Heart right ventricle (tissue), 16 donors: ENCODE measurements around the gene HDGFL1. TPM values are rescaled to one million over a fixed set of nuclear protein-coding genes. Genes with fewer than 3 reads are reported as not detected.

ENCODE experiments used
- ATAC-seq, 8 donors: fragments of 200-7000 bp; cut with Tn5 transposase; one replicate each; pipeline ENCODE4 v1.9.1; 2020; ENCODE audit warnings: mild to moderate bottlenecking in 8 of 8, moderate library complexity in 8 of 8, moderate number of reproducible peaks in 1 of 8
- DNase-seq, 2 donors: peaks; one replicate each; pipeline ENCODE4 v3.0.0-alpha.2; 2020
- H3K27ac ChIP-seq, 10 donors: fragments of 200-600 bp; sonication (generic) in 2 of 10; one replicate each; pipeline versions ENCODE4 v1.5.0 to v1.8.0; 2020 to 2022; ENCODE audit warnings: mild to moderate bottlenecking in 3 of 10
- H3K27me3 ChIP-seq, 7 donors: fragments of 200-600 bp; one replicate each; pipeline ENCODE4 v1.8.0; 2021 to 2022; ENCODE audit warnings: mild to moderate bottlenecking in 2 of 7
- H3K36me3 ChIP-seq, 9 donors: fragments of 200-600 bp; sonication (generic) in 1 of 9; one replicate each; pipeline versions ENCODE4 v1.5.0 to v1.8.0; 2020 to 2022; ENCODE audit warnings: mild to moderate bottlenecking in 2 of 9
- H3K4me1 ChIP-seq, 9 donors: fragments of 200-600 bp; sonication (generic) in 1 of 9; one replicate each; pipeline versions ENCODE4 v1.5.0 to v1.8.0; 2020 to 2022; ENCODE audit warnings: mild to moderate bottlenecking in 4 of 9
- H3K4me3 ChIP-seq, 10 donors: fragments of 200-600 bp; sonication (generic) in 2 of 10; one replicate each; pipeline versions ENCODE4 v1.5.0 to v1.8.0; 2020 to 2022; ENCODE audit warnings: mild to moderate bottlenecking in 7 of 10, moderate library complexity in 2 of 10
- H3K9me3 ChIP-seq, 11 donors: fragments of 200-600 bp in 10 of 11; sonication (generic) in 2 of 11; one replicate each; pipeline versions ENCODE4 v1.5.0 to v1.8.0; 2013 to 2022; ENCODE audit warnings: mild to moderate bottlenecking in 2 of 11, control low read depth in 1 of 11, moderate library complexity in 1 of 11
- CTCF ChIP-seq, 9 donors: fragments of 200-600 bp; sonication (generic) in 2 of 9; IDR thresholded peaks; one replicate each; pipeline versions ENCODE4 v1.5.0 to v1.8.0; 2021 to 2022; ENCODE audit warnings: antibody characterized with exemption in 9 of 9, mild to moderate bottlenecking in 5 of 9, moderate library complexity in 1 of 9
- WGBS, 2 donors: extraction: QIAGEN DNeasy Blood & Tissue Kit; methylation state at CpG; one replicate each; pipeline ENCODE4 v1.1.7; 2013; ENCODE audit warnings: inconsistent platforms in 1 of 2; 5-methylcytosine and 5-hydroxymethylcytosine counted together
- intact Hi-C, 10 donors: fragments of 100-400 bp; cut with DNase I; formaldehyde crosslinking; loops; one replicate each; pipeline versions ENCODE4 v1.11.1 to v1.14.2; 2022
- polyA plus RNA-seq, 2 donors: library from polyadenylated mRNA; stranded (reverse); fragments of 200-250 nt; gene quantifications; one replicate each; pipeline ENCODE4 v1.2.3, GENCODE V29; 2013
- total RNA-seq, 10 donors: library from RNA; stranded (reverse); fragmentation: NEBNext Ultra II Directional in 3 of 10; extraction: Animal tissue kit (Norgen Biotek cat#: 25700) in 3 of 10; gene quantifications; one replicate each; pipeline versions ENCODE4 v1.2.1 to v1.2.4, GENCODE V29; 2021 to 2023
- donor health status: Arrhythmogenic right ventricular cardiomyopathy.
- donor health status: ischemic (EF 13 %, LVEDD 7.1; RV severe dilation, severe dysfunction).
- donor health status: healthy with polysubstance abuse.
- donor health status: DM: no; HTN: yes; CAD: no.
- donor health status: DM: no; HTN: no; CAD: no.
- donor health status: ischemic (EF 25% LVEDD 6.9; RV normal size, moderate dysfunction).
- donor health status: ischemic (EF 25% LVEDD 5.7; RV mildly dilated, moderate dysfunction).
- donor health status: healthy.
- donor health status: DM: yes; HTN: yes; CAD: no.
- donor health status: Ischemic cardiomyopathy.
- donor health status: ischemic (EF 35%, LVEDD 5.7; RV mildly dilated, moderate dysfunction).
- donor health status: nonischemic (EF 11% LVEDD 7.7; RV severe dilation, severe dysfunction).
- donor health status: DM: yes; HTN: yes; CAD: no.
- donor health status: PGD.
- donor health status: ischemic (EF 29% LVEDD 5.4; RV normal size, mild dysfunction).
- donor health status: nonischemic (EF 23%, LVEDD 6.1; RV moderate dilation, normal function).

Gene HDGFL1
- total and polyA plus RNA-seq, 12 donors = not detected

DNA sequence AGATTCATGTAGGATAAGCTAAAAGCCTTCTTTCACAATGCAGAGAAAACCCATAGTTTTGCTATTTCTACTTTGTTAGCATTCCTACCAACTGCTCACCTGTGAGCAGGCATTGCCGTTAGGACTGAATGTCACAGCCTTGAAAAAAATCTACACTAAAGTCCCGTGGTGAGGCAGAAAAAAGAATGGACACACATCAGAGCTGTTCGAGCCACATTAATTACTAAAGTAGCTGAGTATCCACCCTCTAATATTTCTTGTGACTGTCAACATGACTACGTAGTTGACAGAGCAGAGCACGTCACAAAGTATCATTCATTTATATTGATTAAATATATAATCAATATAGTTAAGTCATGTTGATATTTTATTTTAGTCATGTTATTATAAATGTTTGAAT, 10.1 kb downstream of the HDGFL1 start:
- Histone ChIP-seq H3K4me3 (no peak overlapping the region), H3K27me3 (no peaks in the 10 kb centered on the region), H3K36me3 (no peaks in the 10 kb centered on the region), H3K9me3 (no peaks in the 10 kb centered on the region), H3K4me1 (peaks cover 0 to 8% (median 0%) of the 10 kb centered on the region in 9 donors), H3K27ac (no peak overlapping the region)
- 93 to 98% methylated on average over 5 of the region's 5 CpGs for WGBS, 2 donors
- intact Hi-C loops = no loop called here
- DNase-seq (no peak), ATAC-seq (no peak)
- no peak for TF ChIP-seq CTCF (IDR thresholded peaks at IDR 0.05)

DNA sequence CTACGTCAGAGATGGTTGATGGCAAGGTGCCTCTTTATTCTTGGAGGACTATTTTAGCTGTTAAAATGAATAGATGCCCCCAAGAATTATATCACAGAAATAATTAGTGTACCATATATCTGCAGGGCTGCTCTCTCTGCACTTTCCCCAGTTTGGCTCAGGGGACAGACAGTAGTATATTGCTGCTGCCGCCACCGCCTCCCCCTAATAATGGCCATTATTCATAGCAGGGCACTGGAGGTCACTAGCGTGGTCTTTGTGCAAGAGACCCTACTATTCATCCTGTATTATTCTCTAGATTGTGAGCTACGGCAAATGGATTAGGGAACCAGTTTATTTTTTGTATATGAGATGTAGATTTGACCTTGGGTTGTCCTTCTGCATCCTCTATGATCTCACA, 11.0 kb downstream of the HDGFL1 start:
- no peak overlapping the region for H3K4me3 ChIP-seq
- H3K36me3 ChIP-seq = no peaks in the 10 kb centered on the region
- 93 to 99% methylated on average over 5 of the region's 5 CpGs for WGBS, 2 donors
- H3K4me1 ChIP-seq = peaks cover 0 to 8% (median 0%) of the 10 kb centered on the region in 9 donors
- DNase-seq (no peak), ATAC-seq (no peak)
- no peaks in the 10 kb centered on the region for H3K9me3 ChIP-seq
- TF ChIP-seq CTCF (IDR thresholded peaks at IDR 0.05) = no peak
- intact Hi-C loops = no loop called here
- no peaks in the 10 kb centered on the region for H3K27me3 ChIP-seq
- no peak overlapping the region for H3K27ac ChIP-seq

DNA sequence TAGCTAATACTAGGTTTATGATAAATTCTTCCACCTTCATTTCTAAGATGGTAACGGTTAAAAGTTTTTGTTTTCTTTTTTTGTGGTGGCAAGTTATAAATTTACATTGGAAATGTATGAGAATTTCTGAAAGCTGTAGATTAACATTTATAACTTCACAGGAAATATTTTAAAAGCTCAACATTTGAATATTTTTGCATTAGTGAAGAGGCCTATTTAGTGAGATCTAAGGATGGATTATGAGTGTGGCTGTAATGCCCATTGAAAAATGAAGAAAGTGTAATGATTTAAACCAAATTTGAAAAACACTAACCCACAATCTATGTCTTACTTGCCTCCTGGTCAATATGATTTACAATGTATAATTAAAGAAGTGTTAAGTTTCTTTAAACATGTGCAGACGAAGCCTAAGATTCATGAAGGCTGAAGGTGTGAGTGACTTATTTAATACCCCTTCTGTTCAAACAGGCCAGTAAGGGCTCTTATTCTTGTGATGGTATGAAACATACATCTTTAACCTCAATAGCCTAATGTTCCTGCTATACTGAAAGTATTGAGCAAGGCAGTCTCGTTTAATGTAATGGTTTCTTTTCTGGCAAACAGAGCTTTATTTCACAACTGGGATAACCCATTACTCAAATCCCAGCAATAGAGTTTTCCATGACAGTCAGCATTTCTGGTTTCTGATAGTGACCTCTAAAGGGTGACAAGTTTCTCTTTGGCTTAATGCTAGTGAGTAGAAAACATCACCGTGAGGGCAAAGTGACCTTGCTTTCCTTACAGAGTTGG, 13.2 kb downstream of the HDGFL1 start:
- no peak overlapping the region for H3K27ac ChIP-seq
- no peak overlapping the region for H3K4me3 ChIP-seq
- WGBS, 2 donors = 84% methylated on average over 4 of the region's 4 CpGs
- no peaks in the 10 kb centered on the region for H3K27me3 ChIP-seq
- intact Hi-C loops = no loop called here
- DNase-seq (no peak), ATAC-seq (no peak)
- H3K36me3 ChIP-seq = no peaks in the 10 kb centered on the region
- no peak for TF ChIP-seq CTCF (IDR thresholded peaks at IDR 0.05)
- H3K4me1 ChIP-seq = no peaks in the 10 kb centered on the region
- H3K9me3 ChIP-seq = no peaks in the 10 kb centered on the region

DNA sequence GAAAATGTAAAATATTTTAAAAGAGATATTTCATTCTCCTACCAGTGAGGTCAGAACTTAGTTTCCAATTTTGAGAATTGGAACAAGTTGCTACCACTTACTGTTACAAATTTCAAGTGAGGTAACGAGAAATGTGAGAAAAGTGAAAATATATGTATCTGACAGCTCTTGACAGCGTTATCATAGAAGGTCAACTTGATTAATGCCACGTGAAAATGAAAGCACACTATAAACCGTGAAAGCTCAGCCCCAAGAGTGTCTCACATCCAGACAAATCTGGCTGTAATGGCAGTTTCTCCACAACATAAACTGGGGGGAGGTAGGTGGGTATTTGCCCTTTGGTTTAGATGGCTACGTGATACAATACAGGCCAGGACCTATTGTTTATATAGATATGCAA, 13.9 kb downstream of the HDGFL1 start:
- H3K4me1 ChIP-seq = no peaks in the 10 kb centered on the region
- no peak for TF ChIP-seq CTCF (IDR thresholded peaks at IDR 0.05)
- intact Hi-C loops = no loop called here
- ATAC-seq = no peak
- 77 to 81% methylated on average over 5 of the region's 5 CpGs for WGBS, 2 donors
- no peak overlapping the region for H3K4me3 ChIP-seq
- no peaks in the 10 kb centered on the region for H3K36me3 ChIP-seq
- no peak for DNase-seq
- H3K27ac ChIP-seq = no peak overlapping the region
- H3K27me3 ChIP-seq = no peaks in the 10 kb centered on the region
- H3K9me3 ChIP-seq = no peaks in the 10 kb centered on the region
